ENCODE data around the gene FAM228A. TPM values are rescaled to one million over a fixed set of nuclear protein-coding genes. Genes with fewer than 3 reads are reported as not detected.

FAM228A gene
- total RNA-seq, 1 donor from 2014 or later = 0.64 TPM

GRCh38 chr2:24209389-24210105, 34.7 kb downstream of the FAM228A start:
- no peak overlapping the region for H3K27ac ChIP-seq
- ATAC-seq = no peak
- H3K4me3 ChIP-seq = no peak overlapping the region
- DNase-seq = no peak
- intact Hi-C loops (cut with DNase I) = no loop called here
- no peaks in the 10 kb centered on the region for H3K27me3 ChIP-seq
- TF ChIP-seq, protein P1, sequence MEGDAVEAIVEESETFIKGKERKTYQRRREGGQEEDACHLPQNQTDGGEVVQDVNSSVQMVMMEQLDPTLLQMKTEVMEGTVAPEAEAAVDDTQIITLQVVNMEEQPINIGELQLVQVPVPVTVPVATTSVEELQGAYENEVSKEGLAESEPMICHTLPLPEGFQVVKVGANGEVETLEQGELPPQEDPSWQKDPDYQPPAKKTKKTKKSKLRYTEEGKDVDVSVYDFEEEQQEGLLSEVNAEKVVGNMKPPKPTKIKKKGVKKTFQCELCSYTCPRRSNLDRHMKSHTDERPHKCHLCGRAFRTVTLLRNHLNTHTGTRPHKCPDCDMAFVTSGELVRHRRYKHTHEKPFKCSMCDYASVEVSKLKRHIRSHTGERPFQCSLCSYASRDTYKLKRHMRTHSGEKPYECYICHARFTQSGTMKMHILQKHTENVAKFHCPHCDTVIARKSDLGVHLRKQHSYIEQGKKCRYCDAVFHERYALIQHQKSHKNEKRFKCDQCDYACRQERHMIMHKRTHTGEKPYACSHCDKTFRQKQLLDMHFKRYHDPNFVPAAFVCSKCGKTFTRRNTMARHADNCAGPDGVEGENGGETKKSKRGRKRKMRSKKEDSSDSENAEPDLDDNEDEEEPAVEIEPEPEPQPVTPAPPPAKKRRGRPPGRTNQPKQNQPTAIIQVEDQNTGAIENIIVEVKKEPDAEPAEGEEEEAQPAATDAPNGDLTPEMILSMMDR (IDR thresholded peaks at IDR 0.05) = no peak
- H3K4me1 ChIP-seq = no peaks in the 10 kb centered on the region
- H3K9me3 ChIP-seq = no peaks in the 10 kb centered on the region
- peaks cover 89% of the 10 kb centered on the region for H3K36me3 ChIP-seq

DNA sequence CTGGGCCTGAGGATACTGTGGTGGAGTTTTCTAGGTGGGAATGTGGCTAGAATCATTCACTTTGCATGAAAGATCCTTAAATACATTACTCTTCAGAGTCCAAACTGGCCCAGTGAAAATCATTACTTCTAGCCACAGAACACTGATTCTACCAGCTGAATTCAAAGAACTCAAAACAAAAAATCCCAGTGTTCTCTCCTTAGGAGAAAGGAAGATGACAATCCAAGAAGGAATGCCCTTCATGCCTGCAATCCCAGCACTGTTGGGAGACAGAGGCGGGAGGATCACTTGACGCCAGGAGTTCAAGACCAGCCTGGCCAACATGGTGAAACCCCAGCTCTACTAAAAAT, 35.2 kb downstream of the FAM228A start:
- TF ChIP-seq, protein P1 (IDR thresholded peaks at IDR 0.05) = no peak
- no peak for DNase-seq
- Histone ChIP-seq H3K9me3 (no peaks in the 10 kb centered on the region), H3K27ac (no peak overlapping the region), H3K4me3 (no peak overlapping the region), H3K27me3 (no peaks in the 10 kb centered on the region), H3K36me3 (peaks cover 89% of the 10 kb centered on the region), H3K4me1 (no peaks in the 10 kb centered on the region)
- intact Hi-C loops (cut with DNase I) = no loop called here
- ATAC-seq = no peak

DNA sequence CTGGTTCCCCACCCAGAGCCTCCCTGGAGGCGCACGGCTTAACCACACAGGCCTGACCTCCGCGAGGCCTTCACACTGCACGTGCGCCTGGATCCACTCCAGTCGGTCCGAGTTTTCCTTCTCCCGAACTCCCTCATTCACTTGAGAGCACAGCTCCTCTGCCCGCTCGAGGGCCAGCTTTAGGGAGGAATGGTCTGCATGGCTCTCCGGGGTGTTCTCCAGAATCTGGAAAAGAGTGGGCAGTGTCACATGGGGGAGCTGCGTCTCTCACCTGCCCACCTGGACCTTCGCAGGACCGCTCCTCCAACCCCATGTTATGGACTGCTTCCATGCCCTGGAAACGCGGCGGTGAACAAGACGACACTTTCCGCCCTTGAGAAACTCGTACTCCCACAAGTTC, 35.9 kb downstream of the FAM228A start:
- no peak for ATAC-seq
- intact Hi-C loops (cut with DNase I) = no loop called here
- Histone ChIP-seq H3K27me3 (no peaks in the 10 kb centered on the region), H3K36me3 (peaks cover 88% of the 10 kb centered on the region), H3K4me1 (no peaks in the 10 kb centered on the region), H3K9me3 (no peaks in the 10 kb centered on the region), H3K27ac (no peak overlapping the region), H3K4me3 (no peak overlapping the region)
- DNase-seq = no peak
- TF ChIP-seq, protein P1 (IDR thresholded peaks at IDR 0.05) = no peak

- Histone ChIP-seq H3K9me3 (no peaks in the 10 kb centered on the region), H3K4me3 (no peak overlapping the region), H3K36me3 (peaks cover 88% of the 10 kb centered on the region), H3K27me3 (no peaks in the 10 kb centered on the region), H3K27ac (no peak overlapping the region), H3K4me1 (no peaks in the 10 kb centered on the region)
- DNase-seq (no peak), ATAC-seq (no peak)
- intact Hi-C loops (cut with DNase I) = no loop called here
- TF ChIP-seq, protein P1 (IDR thresholded peaks at IDR 0.05) = no peak
Observed at GRCh38 chr2:24211408-24211807, 36.6 kb downstream of the FAM228A start.

GRCh38 chr2:24214880-24215279, 40.0 kb downstream of the FAM228A start:
- peaks cover 95% of the 10 kb centered on the region for H3K36me3 ChIP-seq
- no peak for DNase-seq

More at GRCh38 chr2:24214880-24215279, 40.0 kb downstream of the FAM228A start:
- H3K27ac ChIP-seq = no peak overlapping the region
- H3K27me3 ChIP-seq = no peaks in the 10 kb centered on the region
- no peak overlapping the region for H3K4me3 ChIP-seq
- intact Hi-C loops (cut with DNase I) = no loop called here
- no peaks in the 10 kb centered on the region for H3K4me1 ChIP-seq
- TF ChIP-seq, protein P1 (IDR thresholded peaks at IDR 0.05) = no peak
- H3K9me3 ChIP-seq = no peaks in the 10 kb centered on the region
- no peak for ATAC-seq

All from upper lobe of right lung (tissue), 1 donor.